GM12873 (cell line): ENCODE data around the gene PLA2G2C.

Experiments
- TF ChIP-seq, protein P1 (sequence below): IDR thresholded peaks from 2 replicates; pipeline ENCODE4 v1.5.1; 2012; ENCODE audit warnings: low read depth, mild to moderate bottlenecking, moderate library complexity, low read length, control low read depth; ENCODE audit not compliant: insufficient read depth; ENCODE audit errors: missing control alignments

The PLA2G2C gene

GRCh38 chr1:20180844-20181207, 5.5 kb downstream of the PLA2G2C start:
- TF ChIP-seq, protein P1, sequence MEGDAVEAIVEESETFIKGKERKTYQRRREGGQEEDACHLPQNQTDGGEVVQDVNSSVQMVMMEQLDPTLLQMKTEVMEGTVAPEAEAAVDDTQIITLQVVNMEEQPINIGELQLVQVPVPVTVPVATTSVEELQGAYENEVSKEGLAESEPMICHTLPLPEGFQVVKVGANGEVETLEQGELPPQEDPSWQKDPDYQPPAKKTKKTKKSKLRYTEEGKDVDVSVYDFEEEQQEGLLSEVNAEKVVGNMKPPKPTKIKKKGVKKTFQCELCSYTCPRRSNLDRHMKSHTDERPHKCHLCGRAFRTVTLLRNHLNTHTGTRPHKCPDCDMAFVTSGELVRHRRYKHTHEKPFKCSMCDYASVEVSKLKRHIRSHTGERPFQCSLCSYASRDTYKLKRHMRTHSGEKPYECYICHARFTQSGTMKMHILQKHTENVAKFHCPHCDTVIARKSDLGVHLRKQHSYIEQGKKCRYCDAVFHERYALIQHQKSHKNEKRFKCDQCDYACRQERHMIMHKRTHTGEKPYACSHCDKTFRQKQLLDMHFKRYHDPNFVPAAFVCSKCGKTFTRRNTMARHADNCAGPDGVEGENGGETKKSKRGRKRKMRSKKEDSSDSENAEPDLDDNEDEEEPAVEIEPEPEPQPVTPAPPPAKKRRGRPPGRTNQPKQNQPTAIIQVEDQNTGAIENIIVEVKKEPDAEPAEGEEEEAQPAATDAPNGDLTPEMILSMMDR, result no peak

- TF ChIP-seq, protein P1, result no peak
Measured at GRCh38 chr1:20180129-20180843, 6.0 kb downstream of the PLA2G2C start.

- TF ChIP-seq, protein P1, result no peak
Measured at GRCh38 chr1:20179371-20180128, 6.8 kb downstream of the PLA2G2C start.

DNA sequence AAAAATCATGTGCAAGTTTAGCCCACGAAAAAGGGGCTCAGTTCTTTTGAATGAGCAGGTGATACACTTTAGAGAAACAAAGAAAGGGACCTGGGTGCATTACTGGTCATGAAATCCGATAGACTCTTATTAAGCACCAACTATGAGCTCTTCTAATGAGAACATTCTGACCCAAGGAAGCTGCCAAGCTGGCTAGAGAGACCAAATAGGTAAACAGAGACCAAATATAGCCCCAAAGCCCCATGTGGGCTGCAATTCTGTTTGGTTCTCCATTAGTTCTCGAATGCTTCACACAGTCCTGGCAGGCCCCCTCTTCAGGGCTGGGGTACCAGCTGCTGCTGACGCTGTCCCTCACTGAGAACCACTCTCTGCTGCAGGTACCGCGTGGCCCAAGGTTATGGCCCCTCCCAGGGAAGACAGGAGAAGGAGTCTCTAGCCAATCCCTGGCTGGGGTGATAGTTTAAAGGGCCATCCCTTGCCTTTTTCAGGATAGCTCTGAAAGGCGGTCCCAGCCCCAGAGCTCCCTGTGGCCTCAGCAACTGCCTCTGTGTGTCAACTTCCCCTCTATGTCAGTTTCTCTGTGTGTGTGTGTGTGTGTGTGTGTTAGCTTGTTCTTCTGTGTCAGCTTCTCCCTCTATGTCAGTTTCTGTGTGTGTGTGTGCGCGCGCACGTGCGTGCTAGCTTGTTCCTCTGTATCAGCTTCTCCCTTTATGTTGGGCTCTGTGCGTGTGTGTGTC, 7.5 kb downstream of the PLA2G2C start:
- TF ChIP-seq, protein P1, result no peak

DNA sequence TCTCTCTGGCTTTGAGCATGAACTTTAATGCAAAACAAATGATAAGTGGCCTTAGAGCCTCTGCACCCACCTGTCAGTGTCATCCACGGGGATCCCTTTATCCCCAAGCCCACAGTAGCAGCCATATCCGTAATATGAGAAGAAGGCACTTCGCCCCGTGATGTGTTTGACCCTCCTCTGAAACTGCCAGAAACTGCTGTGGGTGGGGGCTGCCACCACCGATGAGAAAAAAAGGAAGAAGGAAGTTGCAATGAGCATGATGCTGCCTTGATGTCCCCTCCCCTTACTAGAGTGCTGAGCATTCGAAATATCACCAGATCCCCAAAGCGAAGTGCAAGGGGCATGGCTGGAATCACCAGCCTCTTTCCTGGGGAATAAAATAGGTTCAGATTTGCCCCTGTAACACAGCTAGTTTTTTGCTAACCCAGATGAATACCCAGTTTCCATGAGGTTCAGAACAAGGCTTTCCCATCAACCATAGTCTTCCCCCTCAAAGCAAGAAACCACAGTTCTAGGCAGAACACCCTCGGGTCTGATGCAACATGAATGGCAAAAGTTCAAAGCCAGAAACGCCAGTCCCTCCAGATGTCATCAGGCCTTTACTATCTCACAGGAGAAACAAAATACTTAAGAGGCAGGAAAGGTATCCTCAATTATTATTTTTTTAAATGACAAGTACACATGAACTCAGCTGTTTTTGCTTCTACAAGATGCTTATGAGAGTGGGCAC, 11.2 kb downstream of the PLA2G2C start:
- TF ChIP-seq, protein P1, result no peak

DNA sequence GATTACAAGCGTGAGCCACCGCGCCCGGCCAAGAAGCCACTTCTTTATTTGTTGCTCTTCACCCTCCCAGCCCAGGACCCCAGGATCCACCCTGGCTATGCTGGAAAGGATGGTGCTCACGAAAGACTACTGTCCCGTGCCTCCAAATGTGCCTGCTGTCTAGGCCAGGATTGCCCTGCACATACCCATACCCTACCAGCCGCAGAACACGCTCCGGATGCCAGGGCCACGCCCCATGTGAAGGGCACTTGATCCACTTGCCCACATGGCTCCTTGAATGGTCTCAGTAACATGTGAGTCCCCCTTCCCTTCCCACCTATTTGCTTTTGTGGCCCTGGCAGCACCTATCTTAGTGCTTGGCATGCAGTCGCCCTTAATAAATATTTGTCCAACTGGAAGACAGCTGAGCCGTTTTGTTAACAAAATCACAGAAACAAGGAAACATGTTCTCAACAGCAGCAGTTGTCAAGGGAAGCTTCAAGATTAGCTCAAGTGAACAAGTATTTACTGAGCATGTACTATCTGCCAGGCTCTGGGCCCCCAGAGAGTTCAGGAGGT, 14.2 kb downstream of the PLA2G2C start:
- TF ChIP-seq, protein P1, result no peak
